Ascending aorta (tissue), 2 donors: ENCODE results near the gene HPS4. TPM values are rescaled to one million over a fixed set of nuclear protein-coding genes. Genes with fewer than 3 reads are reported as not detected.
A peak's percentile ranks its signal among the peaks of the same experiment; 100 is the strongest.
"Not testable (repeated sequence)": the region's sequence is repeated elsewhere in the genome, so short reads cannot be mapped to it uniquely, and the experiment has no call there.

Source experiments
- DNase-seq, 2 donors: peaks; one replicate each; pipeline ENCODE4 v3.0.0-alpha.2; 2019; ENCODE audit warnings: low spot score in 2 of 2
- H3K27ac ChIP-seq, 2 donors: fragments of 200-600 bp; sonication (generic); one replicate each; pipeline ENCODE4 v1.5.1; 2016 to 2017; ENCODE audit warnings: mild to moderate bottlenecking in 1 of 2
- H3K27me3 ChIP-seq: fragments of 200-600 bp; sonication (generic); one replicate; pipeline ENCODE4 v1.5.1; 2017
- H3K36me3 ChIP-seq, 2 donors: fragments of 200-600 bp; sonication (generic); one replicate each; pipeline ENCODE4 v1.5.1; 2016
- H3K4me1 ChIP-seq, 2 donors: fragments of 200-600 bp; sonication (generic); one replicate each; pipeline ENCODE4 v1.5.1; 2016 to 2017; ENCODE audit warnings: mild to moderate bottlenecking in 1 of 2
- H3K4me3 ChIP-seq, 2 donors: fragments of 200-600 bp; sonication (generic); one replicate each; pipeline ENCODE4 v1.5.1; 2016 to 2017; ENCODE audit warnings: mild to moderate bottlenecking in 1 of 2
- H3K9me3 ChIP-seq, 2 donors: fragments of 200-600 bp; sonication (generic); one replicate each; pipeline ENCODE4 v1.5.1; 2016
- CTCF ChIP-seq, 3 experiments: fragments of 200-600 bp in 2 of 3; fragments of 450-650 bp in 1 of 3; sonication (generic) in 2 of 3; IDR thresholded peaks; one replicate each; pipeline ENCODE4 v1.5.1; 2016 to 2019; ENCODE audit warnings: antibody characterized with exemption in 3 of 3, mild to moderate bottlenecking in 1 of 3, moderate library complexity in 1 of 3
- intact Hi-C: fragments of 100-400 bp; cut with DNase I; formaldehyde crosslinking; loops from one replicate; pipeline ENCODE4 v1.15.1; 2023
- total RNA-seq: library from RNA; depleted of rRNA; stranded (reverse); fragments of >200 nt; gene quantifications from one replicate; pipeline ENCODE4 v1.1.0, GENCODE V29; 2016

The HPS4 gene
- total RNA-seq: 39.3 TPM

- no peaks in the 10 kb centered on the region for H3K9me3 ChIP-seq
- H3K4me1 ChIP-seq: peaks cover 6 to 16% of the 10 kb centered on the region in 2 donors
- TF ChIP-seq CTCF (IDR thresholded peaks at IDR 0.05): no peak
- H3K36me3 ChIP-seq: peaks cover 7 to 17% of the 10 kb centered on the region in 2 donors
- intact Hi-C loops: loop anchor here (1.0 kb wide), 2 partner anchors 29 to 107 kb away; partner anchors contain the start of genes TFIP11 and TPST2
- H3K27me3 ChIP-seq: no peaks in the 10 kb centered on the region
- peak within 1 kb of the TSS; percentile 90 to 99 for H3K4me3 ChIP-seq
- peak within 1 kb of the TSS; percentile 95 to 96 for H3K27ac ChIP-seq
- peak; percentile 45 to 94 for DNase-seq
Measured at GRCh38 chr22:26483439-26484359, at the start of gene HPS4, which contains the start of gene SRRD. Gene HPS4 (minus strand): TSS chr22:26483783. CDS start chr22:26481762, 2,021 bp downstream. Gene SRRD (plus strand): TSS chr22:26483877. CDS start chr22:26483891, 14 bp downstream.

- no peaks in the 10 kb centered on the region for H3K27me3 ChIP-seq
- no peak overlapping the region for H3K4me3 ChIP-seq
- no peak for DNase-seq
- H3K27ac ChIP-seq: peak overlapping the region in 1 of 2 donors; percentile 19
- H3K9me3 ChIP-seq: no peaks in the 10 kb centered on the region
- intact Hi-C loops: no loop called here
- peaks cover 0 to 23% of the 10 kb centered on the region in 2 donors for H3K36me3 ChIP-seq
- no peak for TF ChIP-seq CTCF (IDR thresholded peaks at IDR 0.05)
- peaks cover 0 to 3% of the 10 kb centered on the region in 2 donors for H3K4me1 ChIP-seq
Measured at GRCh38 chr22:26529345-26529744, 45.8 kb upstream of the HPS4 start.

GRCh38 chr22:26528518-26528917 is 44.9 kb upstream of the HPS4 start:
- H3K9me3 ChIP-seq, H3K4me1 ChIP-seq, H3K27me3 ChIP-seq, H3K4me3 ChIP-seq, intact Hi-C loops, DNase-seq, H3K27ac ChIP-seq: not testable (repeated sequence)
- H3K36me3 ChIP-seq: peaks cover 0 to 26% of the 10 kb centered on the region in 2 donors

GRCh38 chr22:26527574-26528465 is 44.2 kb upstream of the HPS4 start:
- TF ChIP-seq CTCF (IDR thresholded peaks at IDR 0.05): no peak
- Histone ChIP-seq H3K27me3 (no peaks in the 10 kb centered on the region), H3K36me3 (peaks cover 0 to 26% of the 10 kb centered on the region in 2 donors), H3K4me1 (peaks cover 0 to 3% of the 10 kb centered on the region in 2 donors), H3K4me3 (no peak overlapping the region), H3K27ac (peak overlapping the region in 1 of 2 donors; percentile 13), H3K9me3 (no peaks in the 10 kb centered on the region)
- no peak for DNase-seq
- intact Hi-C loops: no loop called here

- DNase-seq: no peak
- no peak for TF ChIP-seq CTCF (IDR thresholded peaks at IDR 0.05)
- H3K27me3 ChIP-seq: no peaks in the 10 kb centered on the region
- intact Hi-C loops: no loop called here
- H3K4me3 ChIP-seq: no peak overlapping the region
- H3K36me3 ChIP-seq: peaks cover 0 to 20% of the 10 kb centered on the region in 2 donors
- no peaks in the 10 kb centered on the region for H3K9me3 ChIP-seq
- H3K27ac ChIP-seq: no peak overlapping the region
- H3K4me1 ChIP-seq: peaks cover 0 to 3% of the 10 kb centered on the region in 2 donors
Measured at GRCh38 chr22:26527167-26527566, 43.6 kb upstream of the HPS4 start.
